Raji (cell line): ENCODE measurements around the gene SEMA4B.

Experiments used
- POLR2A ChIP-seq: IDR thresholded peaks from 2 replicates; pipeline ENCODE4 v1.6.1; 2011; ENCODE audit warnings: low read depth, low read length, control low read depth; ENCODE audit not compliant: insufficient read depth

The SEMA4B gene

DNA sequence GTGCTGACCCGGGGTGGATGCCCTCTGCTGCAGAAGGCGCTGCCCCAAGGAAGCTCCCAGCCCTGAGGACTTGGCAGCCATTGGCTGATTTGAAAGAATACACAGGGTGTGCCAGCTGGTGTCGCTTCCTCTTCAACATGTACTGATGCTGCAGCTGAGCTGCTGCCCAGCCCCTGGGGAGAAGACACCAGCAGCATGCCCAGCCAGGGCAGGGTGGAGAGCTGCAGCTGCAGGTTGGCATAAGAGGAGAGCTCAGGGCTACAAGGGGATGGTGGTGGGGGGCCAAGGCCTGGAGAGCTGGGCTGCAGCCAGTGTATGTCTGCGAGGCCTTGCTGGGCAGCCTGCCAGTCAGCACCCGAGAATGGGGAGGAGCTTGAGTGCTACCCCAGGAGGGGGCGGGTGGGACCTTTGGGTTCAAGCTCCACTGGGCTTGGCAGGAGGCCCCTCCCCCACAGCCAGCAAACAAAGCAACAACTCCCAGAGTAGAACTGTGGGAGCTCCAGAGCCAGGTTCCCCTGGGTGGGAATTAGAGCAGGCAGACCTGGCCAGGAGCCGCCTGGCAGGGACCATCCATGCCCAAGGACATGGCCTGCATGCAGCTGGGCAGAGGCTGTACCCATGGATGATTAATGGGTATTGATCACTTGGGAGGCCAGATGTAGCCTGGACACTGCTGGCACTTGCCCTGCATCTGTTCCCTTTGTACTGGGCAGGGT lies 9.2 kb upstream of the SEMA4B start:
- peak; percentile 66 for TF ChIP-seq POLR2A

DNA sequence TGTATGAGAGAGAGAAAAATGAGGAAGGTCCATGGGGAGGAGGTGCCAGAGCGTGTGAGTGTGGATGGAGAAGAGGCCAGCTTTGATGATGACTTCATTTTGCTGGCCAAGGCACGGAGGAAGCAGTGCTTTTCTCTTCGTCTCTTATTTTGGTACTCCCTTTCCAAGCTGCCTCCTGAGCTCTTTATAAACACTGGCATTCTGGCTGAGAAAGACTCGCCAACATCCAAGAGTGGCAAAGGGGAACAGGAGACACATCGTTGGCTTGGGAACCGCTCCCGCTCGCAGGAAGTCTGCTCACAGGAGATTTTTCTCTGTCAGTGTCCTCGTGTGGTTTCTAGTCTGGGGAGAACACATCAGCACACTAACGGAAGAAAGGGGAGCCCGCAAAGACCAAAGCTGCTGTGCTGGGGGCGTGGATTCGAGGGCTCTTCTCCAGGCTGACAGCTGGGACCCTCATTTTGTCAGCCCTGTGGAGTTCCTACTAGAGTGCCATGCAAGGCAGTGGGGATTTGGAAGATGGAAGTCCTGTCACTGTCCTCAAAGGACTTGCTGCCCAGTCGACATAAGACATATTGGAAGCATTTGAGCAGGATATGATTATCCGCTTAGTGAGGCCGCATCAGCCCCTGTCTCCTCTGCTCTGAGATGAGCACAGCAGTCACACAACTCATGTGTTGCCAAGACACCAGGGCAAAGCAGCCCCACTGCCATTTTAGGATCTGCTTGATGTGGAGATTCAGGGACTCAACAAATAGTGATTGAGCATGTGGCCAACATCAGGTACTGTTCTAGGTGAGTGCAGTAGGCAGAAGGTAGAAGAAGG lies 8.0 kb upstream of the SEMA4B start:
- TF ChIP-seq POLR2A, result no peak

DNA sequence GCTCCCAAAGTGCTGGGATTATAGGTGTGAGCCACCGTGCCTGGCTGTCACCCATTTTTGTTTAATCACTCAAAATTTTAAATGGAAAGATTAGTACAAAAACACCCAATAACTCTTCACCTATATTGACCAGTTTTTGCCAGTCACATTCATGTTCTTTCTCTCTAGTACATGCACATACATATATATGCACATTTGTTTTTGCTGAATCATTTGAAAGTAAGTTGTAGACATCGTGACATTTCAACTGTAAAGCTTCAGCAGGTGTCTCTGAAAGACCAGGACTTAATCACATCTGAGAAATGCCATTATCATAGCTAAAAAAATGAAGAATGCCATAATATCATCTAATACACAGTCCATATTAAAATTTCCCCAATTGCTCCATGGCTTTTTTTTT lies 6.5 kb upstream of the SEMA4B start:
- TF ChIP-seq POLR2A, result no peak

DNA sequence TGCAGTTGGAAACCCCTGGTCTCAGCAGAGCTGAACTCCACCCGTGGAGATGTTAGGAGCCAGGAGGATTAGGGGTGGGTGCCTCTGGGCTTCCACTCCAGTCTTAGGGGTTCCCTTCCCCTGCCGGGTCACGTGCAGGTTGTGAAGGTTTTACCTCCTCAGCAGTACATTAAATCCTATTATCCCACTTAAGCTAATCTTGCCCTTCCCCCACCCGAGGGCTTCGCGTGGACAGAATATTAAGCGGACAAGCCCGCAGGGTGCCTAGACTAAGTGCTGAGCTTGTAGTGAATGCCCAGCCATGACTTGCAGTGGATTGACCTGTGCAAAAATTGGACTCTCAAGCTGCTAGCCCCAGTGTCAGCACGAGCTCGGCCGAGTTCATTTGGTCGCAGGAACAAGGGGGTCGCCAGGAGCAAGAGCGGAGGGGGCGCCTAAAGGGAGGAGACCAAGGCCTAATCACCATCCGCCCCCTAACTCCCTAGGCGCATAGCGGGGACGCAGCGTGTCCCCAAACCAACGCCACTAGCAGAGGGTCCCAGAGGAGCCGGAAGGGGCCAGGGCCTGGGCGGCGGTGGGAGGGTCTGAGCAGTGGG lies 498 bp upstream of the SEMA4B start:
- no peak for TF ChIP-seq POLR2A

DNA sequence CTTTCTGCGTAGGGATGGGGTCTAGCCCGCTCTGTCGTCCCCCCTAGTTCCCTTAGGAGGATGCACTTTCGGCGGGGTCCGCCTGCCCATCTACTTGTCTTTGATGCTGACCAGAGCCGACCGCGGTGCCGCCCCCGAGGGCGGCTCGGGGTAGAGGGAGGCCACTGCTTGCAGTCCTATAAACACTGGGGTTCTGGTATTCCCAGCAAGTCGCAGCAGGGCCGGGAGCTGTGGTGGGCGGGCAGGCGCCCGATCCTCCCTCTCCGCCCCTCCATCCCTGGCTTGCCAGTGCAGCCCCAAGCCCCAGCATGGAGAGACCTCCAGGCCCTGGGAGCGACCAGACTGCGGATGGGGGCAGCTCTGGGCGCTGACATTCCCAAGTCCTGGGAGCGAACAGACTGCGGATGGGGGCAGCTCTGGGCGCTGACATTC lies 830 bp downstream of the SEMA4B start:
- TF ChIP-seq POLR2A, result no peak

DNA sequence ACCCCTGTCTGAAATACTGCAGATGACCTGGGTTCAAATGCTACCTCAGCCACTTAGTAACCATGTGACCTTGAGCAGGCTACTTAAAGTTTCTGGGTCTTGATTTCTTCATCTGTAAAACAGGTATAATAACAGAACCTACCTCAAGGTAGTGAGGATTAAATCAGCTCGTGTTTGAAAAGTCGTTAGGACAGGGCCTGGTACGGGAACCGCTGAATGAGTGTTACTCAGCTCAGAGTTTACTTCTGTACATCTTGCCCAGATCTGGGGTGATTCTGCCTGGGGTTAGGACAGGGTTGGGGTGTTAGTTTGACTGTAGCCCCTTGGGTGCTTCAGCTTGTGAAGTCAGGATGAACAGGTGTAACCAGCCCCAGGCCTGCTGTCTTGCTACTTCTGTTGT lies 1.8 kb downstream of the SEMA4B start:
- TF ChIP-seq POLR2A, result no peak

DNA sequence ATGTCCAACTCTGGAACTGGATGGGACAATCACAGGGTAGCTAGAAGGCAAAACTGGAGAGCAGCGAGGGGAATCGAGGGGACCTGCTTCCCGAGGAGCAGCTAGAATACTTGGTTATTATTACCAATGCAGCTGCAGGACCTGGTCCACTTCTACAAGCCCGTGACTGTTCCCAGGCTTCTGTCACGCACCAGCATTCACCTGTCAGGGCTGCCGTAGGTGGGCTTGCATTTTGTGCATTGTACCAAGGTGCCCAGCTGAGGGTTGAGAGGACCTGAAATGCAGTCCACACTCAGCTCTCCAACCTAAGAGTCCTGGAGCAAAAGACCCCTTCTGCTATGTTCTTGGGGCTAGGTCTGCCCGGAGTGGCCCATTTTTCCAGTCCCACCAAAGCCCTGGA lies 2.3 kb downstream of the SEMA4B start:
- no peak for TF ChIP-seq POLR2A

DNA sequence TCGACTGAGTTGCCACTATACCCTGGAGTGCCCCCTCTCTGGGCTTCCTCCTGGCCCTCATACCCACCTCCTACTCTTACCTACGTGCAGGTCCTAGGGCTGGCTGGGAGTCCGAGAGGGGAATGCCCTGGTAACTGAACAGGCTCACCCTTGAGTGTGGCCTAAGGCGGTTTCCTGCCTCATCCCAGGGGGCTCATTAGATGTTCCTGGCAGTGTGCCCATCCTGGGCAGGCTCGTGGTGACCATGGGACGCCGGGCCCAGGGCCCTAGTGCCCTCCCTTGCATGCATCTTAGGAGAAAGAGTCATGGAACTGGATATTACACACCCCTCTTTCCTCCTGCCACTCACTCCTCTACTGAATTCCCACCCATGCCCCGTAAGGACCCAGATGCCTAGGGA lies 2.8 kb downstream of the SEMA4B start:
- no peak for TF ChIP-seq POLR2A

DNA sequence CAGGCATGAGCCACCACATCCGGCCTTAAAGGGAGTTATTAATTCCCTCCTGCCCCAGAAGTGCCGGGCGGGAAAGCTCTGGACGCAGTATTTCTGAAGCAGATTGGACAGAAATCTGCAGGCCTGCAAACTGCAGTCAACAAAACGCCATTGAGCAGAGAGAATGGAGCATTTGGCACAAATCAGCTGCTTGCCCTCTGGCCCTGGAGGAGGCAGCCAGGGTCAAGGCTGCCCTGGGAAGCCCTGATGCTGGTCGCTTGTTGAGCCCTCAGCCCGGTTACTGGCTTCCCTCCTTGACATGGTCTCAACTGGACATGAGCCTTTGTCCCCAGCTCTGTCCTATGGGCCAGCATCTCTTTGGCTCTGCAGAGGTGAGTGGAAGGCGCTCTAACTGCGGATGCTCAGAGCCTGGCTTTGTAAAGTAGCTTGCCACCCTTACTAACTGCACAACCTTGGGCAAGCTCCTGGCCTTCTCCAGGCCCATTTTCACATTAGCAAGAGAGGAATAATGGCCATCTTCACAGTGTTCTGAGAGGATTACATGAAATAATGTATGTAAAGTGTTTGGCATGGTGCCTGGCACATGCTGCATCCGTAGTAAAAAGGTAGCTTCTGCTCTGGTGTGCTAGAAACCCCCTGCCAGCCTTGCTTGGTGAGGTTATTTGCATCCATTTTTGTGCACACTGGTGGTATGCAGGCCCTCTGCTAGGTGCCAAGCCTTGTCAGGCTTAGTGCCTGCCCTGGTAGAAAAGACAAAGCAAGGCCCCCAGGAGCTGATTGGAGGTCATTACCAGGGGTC lies 4.1 kb downstream of the SEMA4B start:
- no peak for TF ChIP-seq POLR2A

DNA sequence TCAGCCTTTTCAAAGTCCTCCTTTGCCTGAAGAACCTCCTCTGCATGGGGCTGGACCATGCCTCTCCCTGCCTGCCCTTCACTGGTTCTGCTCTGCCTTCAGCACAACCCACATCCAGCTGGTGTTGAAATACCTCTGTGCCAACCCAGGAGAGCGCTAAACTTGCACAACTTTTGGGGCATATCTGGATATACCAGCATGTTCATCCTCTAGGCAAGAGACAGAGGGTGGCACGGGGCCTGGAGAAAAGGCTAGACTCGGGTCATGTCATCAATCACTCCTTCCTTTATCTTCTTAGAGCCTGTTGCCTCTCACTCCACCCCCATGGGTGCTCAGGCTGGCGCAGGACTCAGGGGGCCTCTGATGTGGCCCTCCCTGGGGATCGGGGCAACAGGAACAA lies 4.8 kb downstream of the SEMA4B start:
- no peak for TF ChIP-seq POLR2A

DNA sequence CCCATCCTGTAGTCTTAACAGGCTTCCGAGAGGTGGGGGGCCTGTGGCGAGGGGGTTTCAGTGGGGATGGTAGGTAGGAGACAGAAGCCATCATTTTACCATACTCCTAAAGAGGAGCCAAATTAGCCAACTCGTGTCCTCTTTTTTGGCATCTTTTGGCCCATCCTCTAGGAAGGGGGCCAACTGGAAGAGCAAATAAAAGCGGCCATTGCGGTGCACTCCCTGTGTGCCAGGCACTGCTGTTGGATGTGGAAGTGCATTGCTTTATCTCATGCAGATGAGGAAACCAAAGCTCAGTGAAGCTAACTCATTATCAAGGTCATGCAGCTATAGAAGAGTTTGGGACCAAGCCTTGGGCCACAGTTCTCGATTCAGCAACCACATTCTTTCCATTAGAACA lies 6.1 kb downstream of the SEMA4B start:
- TF ChIP-seq POLR2A, result no peak

DNA sequence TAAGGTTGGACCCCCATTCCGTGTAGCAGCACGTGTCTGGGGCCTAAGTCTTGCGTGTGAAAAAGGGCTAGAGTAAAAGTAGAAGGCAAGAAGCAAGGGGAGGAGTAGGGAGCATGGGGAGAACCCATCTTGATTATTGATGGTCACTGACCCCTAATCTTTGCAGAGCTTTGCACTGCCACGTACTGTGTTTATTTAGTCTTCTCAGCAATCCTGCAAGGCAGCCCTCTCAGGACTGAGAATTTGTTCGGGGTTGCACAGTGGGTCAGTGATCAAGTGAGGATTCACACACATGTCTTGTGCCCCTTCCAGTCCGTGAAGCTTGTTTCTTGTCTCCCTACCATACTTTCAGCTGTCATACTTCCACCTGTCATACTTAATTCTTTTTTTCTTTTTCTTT lies 7.2 kb downstream of the SEMA4B start:
- no peak for TF ChIP-seq POLR2A

DNA sequence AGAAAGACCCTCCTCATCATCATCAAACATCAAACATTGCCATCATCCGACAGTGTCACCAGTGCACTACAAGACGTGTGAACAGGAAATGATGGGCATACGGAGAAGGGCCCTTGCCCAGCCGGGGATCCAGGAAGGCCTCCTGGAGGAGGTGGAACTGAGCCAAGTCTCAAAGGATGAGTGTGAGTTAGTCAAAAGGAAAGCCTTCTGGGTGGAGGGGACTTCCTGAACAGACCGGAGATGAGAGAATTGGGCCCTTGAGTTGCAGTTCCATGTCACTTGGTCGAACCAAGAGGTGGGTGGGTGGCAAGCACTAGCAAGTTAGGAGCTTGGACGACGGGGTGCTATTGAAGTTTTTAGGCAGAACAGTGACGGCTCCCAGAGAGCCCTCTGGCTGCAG lies 8.5 kb downstream of the SEMA4B start:
- TF ChIP-seq POLR2A, result no peak

DNA sequence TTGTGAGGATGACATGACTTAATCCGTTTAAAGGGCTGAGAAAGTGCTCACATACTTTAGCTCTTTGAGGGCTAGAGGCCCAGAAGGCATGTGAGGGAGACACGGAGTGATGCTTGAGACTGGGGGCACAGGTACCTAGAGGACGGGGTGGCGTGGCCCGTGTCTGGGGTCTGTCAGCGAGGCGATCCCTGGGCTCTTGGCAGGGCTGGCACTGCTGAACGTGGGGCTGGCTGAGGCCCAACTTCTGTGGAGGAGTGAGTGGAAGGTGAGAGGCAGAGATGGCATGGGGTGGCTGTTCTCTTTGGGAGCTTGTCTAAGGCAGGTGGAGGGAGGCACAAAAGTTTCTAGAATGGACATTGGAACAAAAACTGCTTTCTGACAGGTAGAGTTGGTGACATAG lies 9.5 kb downstream of the SEMA4B start:
- no peak for TF ChIP-seq POLR2A

DNA sequence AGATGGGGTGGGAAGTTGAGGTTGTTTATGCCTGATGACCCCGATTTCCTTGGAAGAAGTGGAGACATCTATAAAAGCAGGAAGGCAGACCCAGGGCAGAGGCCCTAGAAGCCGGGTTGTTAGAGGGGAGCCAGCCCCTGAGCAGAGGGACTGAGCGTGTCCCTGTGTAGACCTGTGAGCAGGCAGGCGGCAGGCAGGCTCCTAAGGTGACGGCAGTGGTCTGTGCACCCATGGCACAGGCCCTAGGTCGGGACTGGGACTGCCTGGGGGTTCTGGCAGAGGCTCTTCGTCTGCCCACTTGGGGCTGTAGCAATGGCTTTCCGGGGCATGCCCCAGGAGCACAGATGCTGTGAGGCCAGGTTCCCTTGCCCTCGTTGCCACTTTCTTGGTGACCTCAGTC lies 9.9 kb downstream of the SEMA4B start:
- no peak for TF ChIP-seq POLR2A
